Activated naive CD4-positive, alpha-beta T cell treated with anti-CD3 and anti-CD28 coated beads, Interleukin-2, amount 50 U/mL, for 72 hours (primary cell): ENCODE data around the gene HS3ST3B1. TPM values are rescaled to one million over a fixed set of nuclear protein-coding genes. Genes with fewer than 3 reads are reported as not detected.

Experiments used
- ATAC-seq, 2 donors: fragments of 150-1000 bp; cut with Tn5 transposase; 2 replicates each; pipeline ENCODE4 v1.10.0; 2021; ENCODE audit warnings: mild to moderate bottlenecking in 2 of 2, moderate library complexity in 2 of 2
- DNase-seq, 2 donors: peaks; one replicate each; pipeline ENCODE4 v3.0.0; 2021 to 2022; ENCODE audit warnings: low spot score in 2 of 2
- H3K27ac Mint-ChIP-seq, 2 donors: one replicate each; pipeline ENCODE4 v1.8.0; 2022; ENCODE audit warnings: mild to moderate bottlenecking in 2 of 2, mixed read lengths in 2 of 2
- H3K36me3 Mint-ChIP-seq, 2 donors: one replicate each; pipeline ENCODE4 v1.8.0; 2022; ENCODE audit warnings: mixed read lengths in 2 of 2
- H3K9me3 Mint-ChIP-seq, 2 donors: one replicate each; pipeline ENCODE4 v1.8.0; 2022; ENCODE audit warnings: mixed read lengths in 2 of 2
- total RNA-seq, 2 donors: library from RNA; stranded (reverse); gene quantifications; one replicate each; pipeline ENCODE4 v1.2.3, GENCODE V29; 2022

The HS3ST3B1 gene
- total RNA-seq, 2 donors from 2014 or later = 5.0 to 6.5 TPM

- Mint-ChIP-seq H3K9me3 (no peaks in the 10 kb centered on the region), H3K27ac (peak overlapping the region; percentile 87 to 89), H3K36me3 (peaks cover 8 to 31% of the 10 kb centered on the region in 2 donors)
- DNase-seq (peak; percentile 43 to 59), ATAC-seq (no peak)
Observed at GRCh38 chr17:14299280-14300141, 1.4 kb upstream of the HS3ST3B1 start.

- ATAC-seq = peak; percentile 2 to 3
- Mint-ChIP-seq H3K36me3 (peaks cover 12 to 24% of the 10 kb centered on the region in 2 donors), H3K9me3 (no peaks in the 10 kb centered on the region), H3K27ac (peak overlapping the region; percentile 55 to 87)
- DNase-seq = peak in 1 of 2 donors; percentile 50
Observed at GRCh38 chr17:14301279-14302090, 604 bp downstream of the HS3ST3B1 start.

DNA sequence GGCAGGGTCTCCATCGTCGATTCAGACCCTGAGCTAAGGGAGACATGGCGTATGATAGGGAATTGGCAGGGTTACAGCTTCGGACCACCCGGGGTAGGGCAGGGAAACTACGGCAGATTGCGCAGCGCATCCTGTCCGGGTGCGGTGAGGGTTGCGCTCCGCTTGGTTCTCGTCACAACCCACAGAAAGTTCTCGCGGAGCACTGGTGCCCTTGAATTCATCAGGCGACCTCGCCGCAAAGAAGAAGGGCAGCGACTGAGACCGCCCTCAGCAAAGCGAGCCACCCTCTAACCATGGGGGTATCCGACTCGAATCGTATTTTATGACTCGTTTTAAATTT lies 1.2 kb downstream of the HS3ST3B1 start:
- peak overlapping the region; percentile 55 to 87 for H3K27ac Mint-ChIP-seq
- H3K36me3 Mint-ChIP-seq = peaks cover 12 to 24% of the 10 kb centered on the region in 2 donors
- ATAC-seq = peak; percentile 16 to 25
- H3K9me3 Mint-ChIP-seq = no peaks in the 10 kb centered on the region
- peak in 1 of 2 donors; percentile 81 for DNase-seq

- peak overlapping the region; percentile 55 to 87 for H3K27ac Mint-ChIP-seq
- peaks cover 11 to 23% of the 10 kb centered on the region in 2 donors for H3K36me3 Mint-ChIP-seq
- DNase-seq (peak; percentile 82 to 84), ATAC-seq (peak; percentile 38 to 48)
- no peaks in the 10 kb centered on the region for H3K9me3 Mint-ChIP-seq
Observed at GRCh38 chr17:14302431-14303099, 1.7 kb downstream of the HS3ST3B1 start.

GRCh38 chr17:14303343-14304221 lies 2.7 kb downstream of the HS3ST3B1 start:
- peak in 1 of 2 donors; percentile 65 for DNase-seq
- ATAC-seq = no peak
- Mint-ChIP-seq H3K27ac (peak overlapping the region; percentile 50 to 87), H3K36me3 (peaks cover 6 to 18% of the 10 kb centered on the region in 2 donors), H3K9me3 (no peaks in the 10 kb centered on the region)

DNA sequence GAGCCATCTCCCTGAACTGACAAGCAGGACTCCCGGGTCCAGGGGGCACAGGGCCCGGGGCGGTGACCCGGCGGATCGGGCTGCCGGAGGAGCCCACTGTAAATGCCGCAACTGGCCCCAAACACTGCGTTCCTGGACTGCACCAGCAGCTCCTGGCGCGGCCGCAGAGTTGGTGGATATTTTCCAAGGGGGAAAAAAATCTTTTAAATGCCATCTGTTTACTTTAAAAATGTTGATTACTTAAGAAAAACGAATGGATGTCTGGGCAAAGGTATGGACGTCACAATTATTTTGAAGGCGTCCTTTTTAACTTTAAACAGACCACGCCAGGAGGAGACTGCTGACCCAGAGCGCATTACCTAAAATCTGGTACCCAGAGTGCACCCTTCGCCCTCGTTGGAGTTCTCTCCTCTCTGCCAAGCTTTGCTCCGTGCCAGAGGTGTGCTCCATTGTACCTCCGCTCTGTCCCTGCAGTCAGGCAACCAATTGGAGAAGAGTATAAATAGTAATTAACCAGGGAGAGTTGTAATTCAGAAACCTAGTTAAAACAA lies 3.4 kb downstream of the HS3ST3B1 start:
- ATAC-seq (no peak), DNase-seq (no peak)
- H3K9me3 Mint-ChIP-seq = no peaks in the 10 kb centered on the region
- H3K36me3 Mint-ChIP-seq = peaks cover 6 to 18% of the 10 kb centered on the region in 2 donors
- no peak overlapping the region for H3K27ac Mint-ChIP-seq

DNA sequence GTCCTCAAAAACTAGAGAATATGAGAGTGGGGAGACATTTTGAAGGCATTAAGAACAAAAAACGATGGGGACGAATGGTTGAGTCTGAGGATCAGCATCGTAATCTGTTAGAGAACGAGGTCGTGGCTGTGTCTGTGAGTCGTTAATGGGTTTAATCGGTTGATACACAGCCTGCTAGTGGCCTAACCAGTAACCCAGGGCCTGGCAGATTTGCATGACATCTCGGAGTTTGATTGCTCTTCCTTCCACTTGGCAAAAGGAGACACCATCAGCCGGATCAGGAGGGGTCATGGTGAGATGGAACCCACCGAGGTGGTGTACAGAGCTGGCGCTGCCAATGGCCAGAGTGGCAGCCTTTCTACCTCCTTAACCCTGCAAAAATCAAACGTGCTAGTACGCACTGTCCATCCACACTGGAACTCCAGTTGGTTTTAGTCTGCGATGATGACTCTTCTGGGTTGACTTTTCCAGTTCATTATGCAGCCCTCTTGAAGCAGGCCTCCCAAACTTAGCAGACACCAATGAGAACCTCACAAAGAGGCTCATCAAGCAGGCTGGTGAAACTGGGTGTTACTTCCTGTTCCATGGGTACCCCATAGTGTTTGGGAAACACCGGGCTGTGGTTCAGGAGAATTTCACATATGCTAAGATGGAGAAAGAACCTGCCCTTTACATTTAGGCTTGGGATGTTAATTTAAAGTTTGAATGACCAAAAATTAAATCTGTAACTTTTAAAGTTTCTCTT lies 4.1 kb downstream of the HS3ST3B1 start:
- ATAC-seq (no peak), DNase-seq (no peak)
- Mint-ChIP-seq H3K9me3 (no peaks in the 10 kb centered on the region), H3K36me3 (peaks cover 6 to 18% of the 10 kb centered on the region in 2 donors), H3K27ac (no peak overlapping the region)

- DNase-seq = no peak
- no peak for ATAC-seq
- Mint-ChIP-seq H3K27ac (no peak overlapping the region), H3K36me3 (peaks cover 6 to 18% of the 10 kb centered on the region in 2 donors), H3K9me3 (no peaks in the 10 kb centered on the region)
Observed at GRCh38 chr17:14305785-14306496, 5.1 kb downstream of the HS3ST3B1 start.

- H3K9me3 Mint-ChIP-seq = no peaks in the 10 kb centered on the region
- ATAC-seq = no peak
Observed at GRCh38 chr17:14306596-14306995, 5.7 kb downstream of the HS3ST3B1 start.

DNA sequence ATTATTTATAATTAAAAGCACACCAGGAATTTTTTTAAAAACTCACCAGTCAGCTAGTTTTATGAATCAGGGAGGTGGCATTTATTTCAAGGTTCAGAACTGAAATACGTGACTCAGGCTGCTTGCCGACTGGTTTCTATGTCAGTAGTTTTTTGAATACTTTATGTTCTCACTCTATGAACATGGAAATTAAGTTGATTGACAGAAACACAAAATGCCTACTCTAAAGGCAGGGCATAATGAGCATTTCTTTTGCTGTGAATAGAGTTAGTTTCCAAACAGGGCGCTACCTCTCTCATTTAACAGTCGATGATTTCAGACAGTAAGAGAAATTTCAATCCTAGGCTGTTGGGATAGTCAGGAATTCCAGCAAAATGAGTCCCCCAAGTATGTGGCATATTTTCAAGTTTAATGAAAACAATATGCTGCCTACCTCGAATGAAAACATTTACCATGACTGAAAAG lies 6.7 kb downstream of the HS3ST3B1 start:
- peak in 1 of 2 donors; percentile 27 for ATAC-seq
- no peak for DNase-seq
- H3K9me3 Mint-ChIP-seq = no peaks in the 10 kb centered on the region
- H3K27ac Mint-ChIP-seq = no peak overlapping the region
- peaks cover 6 to 12% of the 10 kb centered on the region in 2 donors for H3K36me3 Mint-ChIP-seq

More at GRCh38 chr17:14306596-14306995, 5.7 kb downstream of the HS3ST3B1 start:
- no peak for DNase-seq
- Mint-ChIP-seq H3K27ac (no peak overlapping the region), H3K36me3 (peaks cover 6 to 18% of the 10 kb centered on the region in 2 donors)

- H3K36me3 Mint-ChIP-seq = peaks cover 3 to 6% of the 10 kb centered on the region in 2 donors
- peak overlapping the region in 1 of 2 donors; percentile 82 for H3K27ac Mint-ChIP-seq
- H3K9me3 Mint-ChIP-seq = no peaks in the 10 kb centered on the region
- DNase-seq (no peak), ATAC-seq (no peak)
Observed at GRCh38 chr17:14308636-14308964, 7.7 kb downstream of the HS3ST3B1 start.

DNA sequence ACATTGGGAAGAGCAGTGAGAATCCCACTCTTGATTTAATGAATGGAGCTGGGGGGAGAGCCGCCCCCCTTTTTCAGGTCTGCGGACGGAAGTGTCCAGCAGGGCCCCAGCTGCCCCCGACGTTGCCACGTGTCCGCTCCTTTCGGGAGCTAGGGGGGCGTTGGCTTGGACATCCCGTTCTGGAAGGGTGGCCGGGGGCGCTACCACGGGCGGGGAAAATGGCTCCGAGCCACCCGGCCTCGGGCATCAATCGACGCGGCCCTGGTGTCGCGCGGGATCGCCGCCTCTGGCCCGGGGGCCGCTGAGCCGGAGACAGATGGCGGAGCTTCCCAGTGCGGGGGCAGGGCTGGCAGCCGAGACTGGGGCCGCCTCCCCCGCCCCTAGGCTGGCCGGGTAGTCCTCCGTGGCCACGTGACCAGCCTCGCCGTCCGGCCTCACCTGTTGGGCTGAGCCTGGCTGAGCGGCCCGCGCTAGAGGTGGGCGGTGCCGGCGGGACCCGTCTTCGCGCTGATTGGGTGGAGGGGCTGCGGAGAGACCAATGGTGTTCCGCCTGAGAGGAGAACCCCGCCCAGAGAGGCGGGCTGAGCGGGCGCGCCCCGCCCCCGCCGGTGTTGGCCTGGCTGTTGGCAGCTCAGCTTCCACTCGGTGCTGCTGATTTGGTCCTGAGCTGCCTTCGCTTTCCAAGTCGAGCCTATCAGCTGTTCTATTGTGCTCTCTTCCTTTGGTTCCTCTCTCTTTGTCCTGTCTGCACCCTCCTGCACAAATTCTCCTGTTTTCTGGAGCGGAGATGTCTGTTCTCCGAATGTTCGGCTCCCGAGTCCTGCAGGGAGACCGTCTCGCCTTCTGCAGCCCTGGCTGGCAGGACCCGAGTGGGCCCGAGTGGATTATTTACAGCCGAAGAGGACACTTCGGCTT lies 8.3 kb downstream of the HS3ST3B1 start:
- Mint-ChIP-seq H3K27ac (peak overlapping the region in 1 of 2 donors; percentile 82), H3K9me3 (no peaks in the 10 kb centered on the region), H3K36me3 (peaks cover 0 to 6% of the 10 kb centered on the region in 2 donors)
- DNase-seq = peak; percentile 92 to 95
- peak; percentile 99 for ATAC-seq

- no peaks in the 10 kb centered on the region for H3K9me3 Mint-ChIP-seq
- H3K27ac Mint-ChIP-seq = no peak overlapping the region
- ATAC-seq = no peak
- H3K36me3 Mint-ChIP-seq = no peaks in the 10 kb centered on the region
- no peak for DNase-seq
Observed at GRCh38 chr17:14310101-14310500, 9.2 kb downstream of the HS3ST3B1 start.

GRCh38 chr17:14310605-14311004 lies 9.7 kb downstream of the HS3ST3B1 start:
- H3K27ac Mint-ChIP-seq = no peak overlapping the region
- H3K36me3 Mint-ChIP-seq = no peaks in the 10 kb centered on the region
- DNase-seq (no peak), ATAC-seq (no peak)
- no peaks in the 10 kb centered on the region for H3K9me3 Mint-ChIP-seq
